SK-N-SH treated with all-trans-retinoic acid at 6 μM for 48 hours (cell line): Measurements from ENCODE around the gene CCDC34.

Experiments used
- ATAC-seq: fragments of 200-7000 bp; cut with Tn5 transposase; 3 replicates; pipeline ENCODE4 v1.9.1; 2020; ENCODE audit warnings: mild to moderate bottlenecking, moderate library complexity
- ARNTL ChIP-seq: fragments of 450-650 bp; formaldehyde crosslinking; IDR thresholded peaks from 2 replicates; pipeline ENCODE4 v1.5.0; 2020; ENCODE audit warnings: low read depth, mild to moderate bottlenecking, moderate library complexity, borderline replicate concordance
- BACH2 ChIP-seq: fragments of 250-450 bp; sonication (Bioruptor Pico); IDR thresholded peaks from 2 replicates; pipeline ENCODE4 v1.9.0; 2021; ENCODE audit warnings: mild to moderate bottlenecking, borderline replicate concordance
- ESRRG ChIP-seq: fragments of 250-450 bp; sonication (Bioruptor Pico); IDR thresholded peaks from 2 replicates; pipeline ENCODE4 v1.6.1; 2021; ENCODE audit warnings: mild to moderate bottlenecking
- GLIS3 ChIP-seq: fragments of 250-450 bp; sonication (Bioruptor Pico); IDR thresholded peaks from 2 replicates; pipeline ENCODE4 v1.5.0; 2020; ENCODE audit warnings: mild to moderate bottlenecking, moderate library complexity
- ISL1 ChIP-seq: fragments of 250-450 bp; sonication (Bioruptor Pico); IDR thresholded peaks from 2 replicates; pipeline ENCODE4 v2.1.2; 2022; ENCODE audit warnings: mild to moderate bottlenecking, moderate library complexity
- OSR1 ChIP-seq: fragments of 250-450 bp; sonication (Bioruptor Pico); IDR thresholded peaks from 2 replicates; pipeline ENCODE4 v1.8.0; 2022; ENCODE audit warnings: moderate library complexity, mild to moderate bottlenecking, inconsistent platforms
- PPARA ChIP-seq: fragments of 250-450 bp; sonication (Bioruptor Pico); IDR thresholded peaks from 2 replicates; pipeline ENCODE4 v1.5.0; 2020; ENCODE audit warnings: mild to moderate bottlenecking, borderline replicate concordance
- RARB ChIP-seq: fragments of 250-450 bp; sonication (Bioruptor Pico); IDR thresholded peaks from 2 replicates; pipeline ENCODE4 v1.8.0; 2021; ENCODE audit warnings: mild to moderate bottlenecking, moderate library complexity
- SNAI2 ChIP-seq: fragments of 250-450 bp; sonication (Bioruptor Pico); IDR thresholded peaks from 2 replicates; pipeline ENCODE4 v1.5.0; 2020; ENCODE audit warnings: mild to moderate bottlenecking, moderate library complexity
- TCF4 ChIP-seq: fragments of 250-450 bp; sonication (Bioruptor Pico); IDR thresholded peaks from 2 replicates; pipeline ENCODE4 v1.8.0; 2021; ENCODE audit warnings: mild to moderate bottlenecking, moderate library complexity, borderline replicate concordance
- ZFP3 ChIP-seq: fragments of 250-450 bp; sonication (Bioruptor Pico); IDR thresholded peaks from 2 replicates; pipeline ENCODE4 v1.5.0; 2020; ENCODE audit warnings: mild to moderate bottlenecking, moderate library complexity
- ZFP30 ChIP-seq: fragments of 450-650 bp; formaldehyde crosslinking; IDR thresholded peaks from 2 replicates; pipeline ENCODE4 v1.5.0; 2022; ENCODE audit warnings: mild to moderate bottlenecking, moderate library complexity
- ZNF565 ChIP-seq: fragments of 450-650 bp; formaldehyde crosslinking; conservative IDR thresholded peaks from 2 replicates; pipeline ENCODE4 v1.5.0; 2020; ENCODE audit warnings: low read depth, mild to moderate bottlenecking, moderate library complexity
- ZNF70 ChIP-seq: fragments of 450-650 bp; formaldehyde crosslinking; IDR thresholded peaks from 2 replicates; pipeline ENCODE4 v1.5.0; 2020; ENCODE audit warnings: mild to moderate bottlenecking, moderate library complexity
- TF ChIP-seq, protein P1 (sequence below): fragments of 250-450 bp; sonication (Bioruptor Pico); IDR thresholded peaks from 2 replicates; pipeline ENCODE4 v1.8.0; 2021; ENCODE audit warnings: low read depth, mild to moderate bottlenecking, moderate library complexity, borderline replicate concordance
- TF ChIP-seq, protein P2 (sequence below): fragments of 250-450 bp; sonication (Bioruptor Pico); IDR thresholded peaks from 2 replicates; pipeline ENCODE4 v1.5.0; 2020; ENCODE audit warnings: mild to moderate bottlenecking, moderate library complexity
- TF ChIP-seq, protein P3 (sequence below): fragments of 250-450 bp; sonication (Bioruptor Pico); IDR thresholded peaks from 2 replicates; pipeline ENCODE4 v1.8.0; 2020; ENCODE audit warnings: mild to moderate bottlenecking, moderate library complexity, borderline replicate concordance
- TF ChIP-seq, protein P4 (sequence below): fragments of 250-450 bp; sonication (Bioruptor Pico); IDR thresholded peaks from 2 replicates; pipeline ENCODE4 v1.5.1; 2021; ENCODE audit warnings: mild to moderate bottlenecking, moderate library complexity
- TF ChIP-seq, protein P5 (sequence below): fragments of 250-450 bp; sonication (Bioruptor Pico); IDR thresholded peaks from 2 replicates; pipeline ENCODE4 v1.5.1; 2020; ENCODE audit warnings: low read depth, mild to moderate bottlenecking, moderate library complexity

Gene CCDC34

DNA sequence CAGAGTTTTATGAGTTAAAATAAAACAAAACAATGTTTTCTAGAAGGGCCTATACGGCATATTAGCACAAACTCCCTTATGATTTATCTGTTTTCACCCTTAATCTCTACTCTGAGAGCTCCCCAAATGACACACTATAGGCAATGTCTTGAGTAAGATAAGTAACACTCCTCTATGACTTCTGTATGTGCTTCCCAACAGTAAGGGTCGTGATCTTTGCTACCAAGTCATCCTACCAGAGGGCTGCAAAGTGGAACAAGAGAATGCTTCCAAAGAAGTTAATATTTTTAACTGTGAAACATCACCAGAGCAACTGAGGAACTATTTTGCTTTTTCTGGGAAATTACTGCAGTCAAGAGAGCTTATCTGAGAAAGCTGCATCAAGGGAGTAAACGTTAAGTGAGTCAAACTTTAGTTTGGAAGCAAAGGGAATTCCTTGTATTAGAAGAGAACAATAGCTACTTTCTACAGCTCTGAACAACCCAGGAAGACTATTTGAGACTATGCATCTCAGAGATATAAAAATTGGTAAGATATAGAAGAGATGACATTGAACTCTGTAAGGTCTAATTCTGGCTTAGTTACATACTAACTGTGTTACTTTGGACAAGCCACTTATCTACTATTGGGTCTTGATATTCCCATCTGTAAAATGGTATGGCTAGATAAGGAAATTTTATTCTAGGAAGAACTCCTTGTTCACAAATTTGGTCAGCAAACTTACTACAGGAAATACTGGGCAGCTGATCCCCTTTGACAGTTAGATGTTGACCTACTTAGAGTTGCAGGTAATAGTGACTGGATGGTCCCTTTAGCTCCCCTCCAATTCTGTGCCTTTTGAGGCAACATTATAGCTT lies 43.7 kb upstream of the CCDC34 start:
- ATAC-seq: no peak
- TF ChIP-seq, protein P1, sequence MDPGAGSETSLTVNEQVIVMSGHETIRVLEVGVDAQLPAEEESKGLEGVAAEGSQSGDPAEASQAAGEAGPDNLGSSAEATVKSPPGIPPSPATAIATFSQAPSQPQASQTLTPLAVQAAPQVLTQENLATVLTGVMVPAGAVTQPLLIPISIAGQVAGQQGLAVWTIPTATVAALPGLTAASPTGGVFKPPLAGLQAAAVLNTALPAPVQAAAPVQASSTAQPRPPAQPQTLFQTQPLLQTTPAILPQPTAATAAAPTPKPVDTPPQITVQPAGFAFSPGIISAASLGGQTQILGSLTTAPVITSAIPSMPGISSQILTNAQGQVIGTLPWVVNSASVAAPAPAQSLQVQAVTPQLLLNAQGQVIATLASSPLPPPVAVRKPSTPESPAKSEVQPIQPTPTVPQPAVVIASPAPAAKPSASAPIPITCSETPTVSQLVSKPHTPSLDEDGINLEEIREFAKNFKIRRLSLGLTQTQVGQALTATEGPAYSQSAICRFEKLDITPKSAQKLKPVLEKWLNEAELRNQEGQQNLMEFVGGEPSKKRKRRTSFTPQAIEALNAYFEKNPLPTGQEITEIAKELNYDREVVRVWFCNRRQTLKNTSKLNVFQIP: no peak
- TF ChIP-seq, protein P2, sequence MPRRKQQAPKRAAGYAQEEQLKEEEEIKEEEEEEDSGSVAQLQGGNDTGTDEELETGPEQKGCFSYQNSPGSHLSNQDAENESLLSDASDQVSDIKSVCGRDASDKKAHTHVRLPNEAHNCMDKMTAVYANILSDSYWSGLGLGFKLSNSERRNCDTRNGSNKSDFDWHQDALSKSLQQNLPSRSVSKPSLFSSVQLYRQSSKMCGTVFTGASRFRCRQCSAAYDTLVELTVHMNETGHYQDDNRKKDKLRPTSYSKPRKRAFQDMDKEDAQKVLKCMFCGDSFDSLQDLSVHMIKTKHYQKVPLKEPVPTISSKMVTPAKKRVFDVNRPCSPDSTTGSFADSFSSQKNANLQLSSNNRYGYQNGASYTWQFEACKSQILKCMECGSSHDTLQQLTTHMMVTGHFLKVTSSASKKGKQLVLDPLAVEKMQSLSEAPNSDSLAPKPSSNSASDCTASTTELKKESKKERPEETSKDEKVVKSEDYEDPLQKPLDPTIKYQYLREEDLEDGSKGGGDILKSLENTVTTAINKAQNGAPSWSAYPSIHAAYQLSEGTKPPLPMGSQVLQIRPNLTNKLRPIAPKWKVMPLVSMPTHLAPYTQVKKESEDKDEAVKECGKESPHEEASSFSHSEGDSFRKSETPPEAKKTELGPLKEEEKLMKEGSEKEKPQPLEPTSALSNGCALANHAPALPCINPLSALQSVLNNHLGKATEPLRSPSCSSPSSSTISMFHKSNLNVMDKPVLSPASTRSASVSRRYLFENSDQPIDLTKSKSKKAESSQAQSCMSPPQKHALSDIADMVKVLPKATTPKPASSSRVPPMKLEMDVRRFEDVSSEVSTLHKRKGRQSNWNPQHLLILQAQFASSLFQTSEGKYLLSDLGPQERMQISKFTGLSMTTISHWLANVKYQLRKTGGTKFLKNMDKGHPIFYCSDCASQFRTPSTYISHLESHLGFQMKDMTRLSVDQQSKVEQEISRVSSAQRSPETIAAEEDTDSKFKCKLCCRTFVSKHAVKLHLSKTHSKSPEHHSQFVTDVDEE (CRISPR knock-in tag): no peak
- no peak for TF ChIP-seq ISL1 (CRISPR knock-in tag)
- no peak for TF ChIP-seq ARNTL (CRISPR knock-in tag)
- TF ChIP-seq, protein P3, sequence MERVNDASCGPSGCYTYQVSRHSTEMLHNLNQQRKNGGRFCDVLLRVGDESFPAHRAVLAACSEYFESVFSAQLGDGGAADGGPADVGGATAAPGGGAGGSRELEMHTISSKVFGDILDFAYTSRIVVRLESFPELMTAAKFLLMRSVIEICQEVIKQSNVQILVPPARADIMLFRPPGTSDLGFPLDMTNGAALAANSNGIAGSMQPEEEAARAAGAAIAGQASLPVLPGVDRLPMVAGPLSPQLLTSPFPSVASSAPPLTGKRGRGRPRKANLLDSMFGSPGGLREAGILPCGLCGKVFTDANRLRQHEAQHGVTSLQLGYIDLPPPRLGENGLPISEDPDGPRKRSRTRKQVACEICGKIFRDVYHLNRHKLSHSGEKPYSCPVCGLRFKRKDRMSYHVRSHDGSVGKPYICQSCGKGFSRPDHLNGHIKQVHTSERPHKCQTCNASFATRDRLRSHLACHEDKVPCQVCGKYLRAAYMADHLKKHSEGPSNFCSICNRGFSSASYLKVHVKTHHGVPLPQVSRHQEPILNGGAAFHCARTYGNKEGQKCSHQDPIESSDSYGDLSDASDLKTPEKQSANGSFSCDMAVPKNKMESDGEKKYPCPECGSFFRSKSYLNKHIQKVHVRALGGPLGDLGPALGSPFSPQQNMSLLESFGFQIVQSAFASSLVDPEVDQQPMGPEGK (CRISPR knock-in tag): no peak
- TF ChIP-seq ZFP3 (CRISPR knock-in tag): no peak
- TF ChIP-seq, protein P4, sequence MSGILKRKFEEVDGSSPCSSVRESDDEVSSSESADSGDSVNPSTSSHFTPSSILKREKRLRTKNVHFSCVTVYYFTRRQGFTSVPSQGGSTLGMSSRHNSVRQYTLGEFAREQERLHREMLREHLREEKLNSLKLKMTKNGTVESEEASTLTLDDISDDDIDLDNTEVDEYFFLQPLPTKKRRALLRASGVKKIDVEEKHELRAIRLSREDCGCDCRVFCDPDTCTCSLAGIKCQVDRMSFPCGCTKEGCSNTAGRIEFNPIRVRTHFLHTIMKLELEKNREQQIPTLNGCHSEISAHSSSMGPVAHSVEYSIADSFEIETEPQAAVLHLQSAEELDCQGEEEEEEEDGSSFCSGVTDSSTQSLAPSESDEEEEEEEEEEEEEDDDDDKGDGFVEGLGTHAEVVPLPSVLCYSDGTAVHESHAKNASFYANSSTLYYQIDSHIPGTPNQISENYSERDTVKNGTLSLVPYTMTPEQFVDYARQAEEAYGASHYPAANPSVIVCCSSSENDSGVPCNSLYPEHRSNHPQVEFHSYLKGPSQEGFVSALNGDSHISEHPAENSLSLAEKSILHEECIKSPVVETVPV (CRISPR knock-in tag): no peak
- no peak for TF ChIP-seq SNAI2 (CRISPR knock-in tag)
- no peak for TF ChIP-seq RARB (CRISPR knock-in tag)
- no peak for TF ChIP-seq ZFP30
- no peak for TF ChIP-seq BACH2 (CRISPR knock-in tag)
- TF ChIP-seq ZNF565: no peak
- no peak for TF ChIP-seq ESRRG (CRISPR knock-in tag)

DNA sequence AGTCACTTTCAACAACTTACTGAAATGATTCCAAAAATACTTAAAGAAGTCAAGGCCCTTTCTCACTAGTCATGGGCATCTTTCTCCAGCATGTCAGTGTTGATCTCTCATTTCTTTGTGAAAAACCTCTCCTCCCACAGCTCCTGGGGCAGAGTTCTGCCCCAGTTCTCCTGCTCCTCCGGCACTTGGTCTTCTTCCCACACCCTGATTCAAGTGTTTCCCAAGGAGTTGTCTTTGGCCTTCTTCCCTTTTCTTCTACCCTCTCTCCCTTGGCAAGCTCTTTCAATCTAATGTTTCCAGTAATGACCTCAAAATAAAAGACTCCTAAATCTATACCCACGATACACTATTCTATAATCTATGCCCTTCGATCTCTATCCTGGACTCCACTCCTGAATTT lies 42.1 kb upstream of the CCDC34 start:
- TF ChIP-seq TCF4 (CRISPR knock-in tag): no peak
- TF ChIP-seq, protein P5, sequence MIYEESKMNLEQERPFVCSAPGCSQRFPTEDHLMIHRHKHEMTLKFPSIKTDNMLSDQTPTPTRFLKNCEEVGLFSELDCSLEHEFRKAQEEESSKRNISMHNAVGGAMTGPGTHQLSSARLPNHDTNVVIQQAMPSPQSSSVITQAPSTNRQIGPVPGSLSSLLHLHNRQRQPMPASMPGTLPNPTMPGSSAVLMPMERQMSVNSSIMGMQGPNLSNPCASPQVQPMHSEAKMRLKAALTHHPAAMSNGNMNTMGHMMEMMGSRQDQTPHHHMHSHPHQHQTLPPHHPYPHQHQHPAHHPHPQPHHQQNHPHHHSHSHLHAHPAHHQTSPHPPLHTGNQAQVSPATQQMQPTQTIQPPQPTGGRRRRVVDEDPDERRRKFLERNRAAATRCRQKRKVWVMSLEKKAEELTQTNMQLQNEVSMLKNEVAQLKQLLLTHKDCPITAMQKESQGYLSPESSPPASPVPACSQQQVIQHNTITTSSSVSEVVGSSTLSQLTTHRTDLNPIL (CRISPR knock-in tag): no peak
- no peak for TF ChIP-seq ISL1 (CRISPR knock-in tag)
- no peak for TF ChIP-seq ZFP3 (CRISPR knock-in tag)
- TF ChIP-seq GLIS3 (CRISPR knock-in tag): no peak
- TF ChIP-seq RARB (CRISPR knock-in tag): no peak
- TF ChIP-seq, protein P4 (CRISPR knock-in tag): no peak
- TF ChIP-seq PPARA (CRISPR knock-in tag): no peak
- TF ChIP-seq, protein P1: no peak
- TF ChIP-seq OSR1: no peak
- no peak for TF ChIP-seq ZNF70 (CRISPR knock-in tag)
- no peak for ATAC-seq
